H1 (cell line): ENCODE results near the gene BARHL1. TPM values are rescaled to one million over a fixed set of nuclear protein-coding genes. Genes with fewer than 3 reads are reported as not detected.

ENCODE experiments used
- CTCF ChIA-PET: fragments of 300-600 bp; sonication (Branson Sonifier 250); formaldehyde crosslinking; loops from one replicate; lab custom pipeline; 2021; ENCODE audit not compliant: partially characterized antibody; lab: Charles Lee
- POLR2A ChIA-PET: fragments of 300-600 bp; sonication (Branson Sonifier 250); formaldehyde crosslinking; loops from one replicate; lab custom pipeline; 2021; ENCODE audit warnings: inconsistent platforms; ENCODE audit not compliant: partially characterized antibody; lab: Charles Lee
- DNase-seq, 2 experiments: peaks; one replicate each; pipeline versions ENCODE4 v3.0.0 to v3.0.0-alpha.2; 2010 to 2022; ENCODE audit warnings: low spot score in 2 of 2, low read depth in 1 of 2, mixed read lengths in 1 of 2
- FAIRE-seq: peaks from 2 replicates; lab custom pipeline; 2011; peaks lifted over from hg19 to GRCh38; lab: Jason Lieb, UNC
- H2AFZ ChIP-seq: 2 replicates; pipeline ENCODE4 v1.8.1; 2012; ENCODE audit warnings: low read length, inconsistent platforms
- H2AK5ac ChIP-seq: 2 replicates; pipeline ENCODE4 v1.6.1; 2013; ENCODE audit warnings: low read depth, low read length
- H2BK120ac ChIP-seq: replicated peaks from 2 replicates; pipeline ENCODE3; 2013; ENCODE audit warnings: low read depth, low read length, inconsistent platforms
- H2BK12ac ChIP-seq: 2 replicates; pipeline ENCODE4 v1.6.1; 2013; ENCODE audit warnings: low read depth, low read length
- H2BK15ac ChIP-seq: 2 replicates; pipeline ENCODE4 v1.6.1; 2013; ENCODE audit warnings: low read length
- H2BK20ac ChIP-seq: 2 replicates; pipeline ENCODE4 v1.6.1; 2013; ENCODE audit warnings: low read length
- H2BK5ac ChIP-seq: 2 replicates; pipeline ENCODE4 v1.6.1; 2013; ENCODE audit warnings: low read depth, low read length
- H3K14ac ChIP-seq: 2 replicates; pipeline ENCODE4 v1.6.1; 2013; ENCODE audit warnings: inconsistent platforms; ENCODE audit not compliant: insufficient read length
- H3K18ac ChIP-seq: 2 replicates; pipeline ENCODE4 v1.6.1; 2013; ENCODE audit warnings: low read length; ENCODE audit errors: extremely low read depth
- H3K23ac ChIP-seq: 2 replicates; pipeline ENCODE4 v1.6.1; 2013; ENCODE audit warnings: inconsistent platforms; ENCODE audit not compliant: insufficient read length
- H3K23me2 ChIP-seq: 2 replicates; pipeline ENCODE4 v1.6.1; 2013; ENCODE audit warnings: low read depth, low read length
- H3K27ac ChIP-seq: 2 replicates; pipeline ENCODE4 v1.6.1; 2011; ENCODE audit warnings: low read depth, low read length, inconsistent platforms
- H3K27me3 ChIP-seq, 4 experiments: replicated peaks in 1 of 4; 1 replicate in 1 of 4; 2 replicates in 3 of 4; pipeline versions ENCODE4 v1.6.1 to v1.8.1; 2011 to 2013; ENCODE audit warnings: low read length in 3 of 4, mild to moderate bottlenecking in 3 of 4, inconsistent platforms in 2 of 4, mixed read lengths in 2 of 4, moderate library complexity in 1 of 4; ENCODE audit not compliant: control insufficient read depth in 3 of 4, insufficient read depth in 3 of 4; ENCODE audit errors: extremely low read depth in 1 of 4
- H3K36me3 ChIP-seq, 4 experiments: 2 replicates each; pipeline versions ENCODE4 v1.6.1 to v1.8.1; 2011 to 2013; ENCODE audit warnings: mild to moderate bottlenecking in 4 of 4, low read length in 3 of 4, moderate library complexity in 2 of 4, control low read depth in 1 of 4, inconsistent platforms in 1 of 4; ENCODE audit not compliant: insufficient read depth in 4 of 4, control insufficient read depth in 2 of 4
- H3K4ac ChIP-seq: replicated peaks from 2 replicates; pipeline ENCODE3; 2013; ENCODE audit warnings: low read length, low read depth, mixed read lengths, inconsistent platforms; ENCODE audit not compliant: insufficient read length
- H3K4me1 ChIP-seq, 4 experiments: replicated peaks in 1 of 4; 1 replicate in 1 of 4; 2 replicates in 3 of 4; pipeline versions ENCODE4 v1.6.1 to v1.8.1; 2011 to 2013; ENCODE audit warnings: low read length in 3 of 4, inconsistent platforms in 2 of 4, mixed read lengths in 1 of 4; ENCODE audit not compliant: insufficient read depth in 4 of 4, control insufficient read depth in 3 of 4
- H3K4me2 ChIP-seq, 2 experiments: 2 replicates each; pipeline versions ENCODE4 v1.6.1 to v1.8.1; 2011 to 2013; ENCODE audit warnings: low read depth in 2 of 2, low read length in 2 of 2, control low read depth in 1 of 2, inconsistent platforms in 1 of 2, mild to moderate bottlenecking in 1 of 2; ENCODE audit not compliant: insufficient read depth in 1 of 2
- H3K4me3 ChIP-seq, 4 experiments: fragments of 200-600, 300-600 bp in 1 of 4; sonication (generic), shearing (Covaris generic), sonication (Bioruptor Twin) in 1 of 4; 2 replicates each; pipeline versions ENCODE4 v1.5.1 to v1.8.1; 2011 to 2016; ENCODE audit warnings: low read length in 4 of 4, low read depth in 3 of 4, control low read depth in 2 of 4, inconsistent platforms in 2 of 4, mild to moderate bottlenecking in 2 of 4, mixed read lengths in 1 of 4, moderate library complexity in 1 of 4; ENCODE audit not compliant: insufficient read depth in 2 of 4; ENCODE audit errors: extremely low read depth in 1 of 4
- H3K56ac ChIP-seq: replicated peaks from 2 replicates; pipeline ENCODE3; 2013; ENCODE audit warnings: low read depth, mild to moderate bottlenecking, mixed read lengths, low read length, inconsistent platforms; ENCODE audit not compliant: insufficient read length
- H3K79me1 ChIP-seq: 2 replicates; pipeline ENCODE4 v1.6.1; 2013; ENCODE audit warnings: low read depth, low read length, control low read depth
- H3K79me2 ChIP-seq, 2 experiments: 2 replicates each; pipeline versions ENCODE4 v1.6.1 to v1.8.1; 2012 to 2013; ENCODE audit warnings: low read length in 2 of 2, mild to moderate bottlenecking in 2 of 2, inconsistent platforms in 1 of 2; ENCODE audit not compliant: insufficient read depth in 2 of 2, control insufficient read depth in 1 of 2
- H3K9ac ChIP-seq, 4 experiments: replicated peaks in 1 of 4; 1 replicate in 1 of 4; 2 replicates in 3 of 4; pipeline versions ENCODE4 v1.6.1 to v1.8.1; 2011 to 2013; ENCODE audit warnings: low read depth in 3 of 4, low read length in 3 of 4, control low read depth in 2 of 4, mild to moderate bottlenecking in 2 of 4, moderate library complexity in 2 of 4, inconsistent platforms in 1 of 4; ENCODE audit errors: extremely low read depth in 1 of 4
- H3K9me3 ChIP-seq, 2 experiments: 2 replicates each; pipeline versions ENCODE4 v1.6.1 to v1.8.1; 2012 to 2013; ENCODE audit warnings: mild to moderate bottlenecking in 2 of 2, moderate library complexity in 2 of 2, control low read depth in 1 of 2, inconsistent platforms in 1 of 2, low read depth in 1 of 2, low read length in 1 of 2, mixed read lengths in 1 of 2; ENCODE audit not compliant: insufficient read depth in 2 of 2
- H4K20me1 ChIP-seq, 2 experiments: replicated peaks in 1 of 2; 2 replicates each; pipeline versions ENCODE3 to v1.8.1; 2011 to 2013; ENCODE audit warnings: inconsistent platforms in 2 of 2, low read length in 2 of 2, mild to moderate bottlenecking in 1 of 2; ENCODE audit not compliant: insufficient read depth in 2 of 2, control insufficient read depth in 1 of 2
- H4K5ac ChIP-seq: 2 replicates; pipeline ENCODE4 v1.6.1; 2013; ENCODE audit warnings: low read length, low read depth, mixed read lengths, inconsistent platforms; ENCODE audit not compliant: insufficient read length
- H4K8ac ChIP-seq: 2 replicates; pipeline ENCODE4 v1.8.0; 2013; ENCODE audit warnings: mild to moderate bottlenecking, moderate library complexity, low read length, inconsistent platforms; ENCODE audit not compliant: insufficient read depth; ENCODE audit errors: extremely low read depth
- H4K91ac ChIP-seq: replicated peaks from 2 replicates; pipeline ENCODE3; 2013; ENCODE audit warnings: low read length, mixed read lengths, inconsistent platforms; ENCODE audit not compliant: insufficient read length
- ASH2L ChIP-seq: fragments of 200-600, 300-600 bp; sonication (generic); IDR thresholded peaks from one replicate; pipeline ENCODE4 v1.7.1; 2017; ENCODE audit warnings: low read length
- BCL11A ChIP-seq, 2 experiments: IDR thresholded peaks; one replicate each; pipeline ENCODE4 v1.6.1; 2011; ENCODE audit warnings: low read depth in 2 of 2, low read length in 2 of 2, mild to moderate bottlenecking in 2 of 2
- CBX5 ChIP-seq: fragments of 300-800, 300-1000 bp; sonication (generic); IDR thresholded peaks from 2 replicates; pipeline ENCODE4 v1.7.1; 2016; ENCODE audit warnings: antibody characterized with exemption, low read length, low read depth
- EP300 ChIP-seq, 2 experiments: IDR thresholded peaks; 1 replicate in 1 of 2; 2 replicates in 1 of 2; pipeline ENCODE4 v1.6.1; 2011 to 2012; ENCODE audit warnings: low read depth in 2 of 2, low read length in 2 of 2, mild to moderate bottlenecking in 2 of 2, borderline replicate concordance in 1 of 2, inconsistent platforms in 1 of 2, moderate library complexity in 1 of 2
- EZH2 ChIP-seq: fragments of 200-600 bp; sonication (generic); IDR thresholded peaks from 2 replicates; pipeline ENCODE4 v1.7.1; 2012; ENCODE audit warnings: low read depth, mild to moderate bottlenecking, moderate library complexity, low read length, inconsistent platforms; ENCODE audit not compliant: severe bottlenecking
- HDAC2 ChIP-seq, 2 experiments: fragments of 300-600 bp in 1 of 2; sonication (generic) in 1 of 2; IDR thresholded peaks; 2 replicates each; pipeline ENCODE4 v1.6.1; 2011 to 2012; ENCODE audit warnings: low read depth in 2 of 2, low read length in 2 of 2, mild to moderate bottlenecking in 2 of 2, moderate library complexity in 2 of 2, borderline replicate concordance in 1 of 2, inconsistent platforms in 1 of 2
- KDM1A ChIP-seq: fragments of 200-600, 300-600 bp; sonication (generic); IDR thresholded peaks from 2 replicates; pipeline ENCODE4 v1.7.1; 2016; ENCODE audit warnings: mild to moderate bottlenecking, low read length, borderline replicate concordance
- POLR2AphosphoS5 ChIP-seq: IDR thresholded peaks from 2 replicates; pipeline ENCODE4 v1.6.1; 2011; ENCODE audit warnings: low read depth, low read length
- TAF1 ChIP-seq: IDR thresholded peaks from 2 replicates; pipeline ENCODE4 v1.6.1; 2011; ENCODE audit warnings: mild to moderate bottlenecking, low read depth, low read length
- ZNF274 ChIP-seq: IDR thresholded peaks from 2 replicates; pipeline ENCODE4 v1.7.0; 2012; ENCODE audit warnings: low read length, borderline replicate concordance; ENCODE audit errors: extremely low read depth
- WGBS, 2 experiments: shearing (Covaris generic) in 1 of 2; methylation state at CpG; one replicate each; pipeline versions ENCODE4 v1.1.6 to v1.1.7; 2013 to 2015; ENCODE audit warnings: low lambda C conversion rate in 2 of 2, mixed read lengths in 2 of 2, inconsistent platforms in 1 of 2, low coverage in 1 of 2, missing lambda C conversion rate in 1 of 2; ENCODE audit not compliant: insufficient replicate concordance in 2 of 2, insufficient coverage in 1 of 2, insufficient read length in 1 of 2; ENCODE audit errors: extremely low coverage in 1 of 2, missing lambda C conversion rate in 1 of 2; 5-methylcytosine and 5-hydroxymethylcytosine counted together
- polyA plus RNA-seq, 7 experiments: library from polyadenylated mRNA; depleted of rRNA in 3 of 7; stranded (reverse) in 5 of 7; unstranded in 2 of 7; fragments of >200 nt in 5 of 7; fragments of 200-250 nt in 2 of 7; gene quantifications; 1 replicate in 5 of 7; 2 replicates in 1 of 7; 4 replicates in 1 of 7; pipeline versions ENCODE4 v1.2.1 to v1.2.3, GENCODE V29; 2011 to 2013; ENCODE audit warnings: missing spikeins in 2 of 7, mixed read lengths in 2 of 7
- total RNA-seq: library from RNA; stranded (reverse); fragmentation: NEBNext Ultra II Directional; extraction: Animal tissue kit (Norgen Biotek cat#: 25700); gene quantifications from 2 replicates; pipeline ENCODE4 v1.2.1, GENCODE V29; 2021

The BARHL1 gene
- total and polyA plus RNA-seq, 2 of the 8 experiments (the other 6 are each of a cell fraction or from before 2014, with no cell fraction given), result not detected

GRCh38 chr9:132590318-132591182 is 8.1 kb downstream of the BARHL1 start:
- Histone ChIP-seq H3K56ac (peak overlapping the region; percentile 38), H3K4me1 (peaks cover 3 to 62% (median 35%) of the 10 kb centered on the region in 4 experiments), H4K8ac (no peak overlapping the region; the same call in none of the 2 replicates), H4K20me1 (peaks cover 0 to 21% of the 10 kb centered on the region in 2 experiments), H4K5ac (peak overlapping the region; percentile 35), H2BK120ac (peak overlapping the region; percentile 1), H3K14ac (no peak overlapping the region), H3K23me2 (peaks cover 17% of the 10 kb centered on the region), H3K27ac (peak overlapping the region; percentile 21; the same call in 1 of the 2 replicates), H3K27me3 (peaks cover 44 to 55% (median 52%) of the 10 kb centered on the region in 4 experiments), H2BK5ac (peak overlapping the region; percentile 75; the same call in 1 of the 2 replicates), H3K4ac (peak overlapping the region; percentile 1), H3K18ac (peak overlapping the region; percentile 99), H2AK5ac (no peak overlapping the region), H2BK12ac (peak overlapping the region; percentile 68; the same call in 1 of the 2 replicates), H3K79me2 (no peaks in the 10 kb centered on the region), H2BK15ac (no peak overlapping the region), H3K23ac (no peak overlapping the region), H4K91ac (peak overlapping the region; percentile 2), H3K9ac (peak overlapping the region in 1 of 4 experiments; percentile 29; a peak in 2 of 7 replicates), H3K36me3 (peaks cover 0 to 4% (median 0%) of the 10 kb centered on the region in 4 experiments; a peak in 1 of 8 replicates), H3K9me3 (no peaks in the 10 kb centered on the region), H3K4me3 (peak overlapping the region; percentile 31 to 65 (median 45)), H3K4me2 (peak overlapping the region; percentile 86 to 89), H2BK20ac (0 out of 2 replicates have a peak overlapping the region, but pooled peaks have one; percentile 80), H3K79me1 (no peaks in the 10 kb centered on the region), H2AFZ (no peak overlapping the region)
- DNase-seq (peak in 1 of 2 experiments; percentile 75), FAIRE-seq (no peak)
- CTCF ChIA-PET, result interaction anchor here (0.7 to 0.8 kb wide), 2 partner anchors 16 to 59 kb away, joined by 3 read pairs; no protein-coding TSS in a partner anchor
- POLR2A ChIA-PET, result interaction anchor here (0.8 to 2.5 kb wide), 5 partner anchors 11 to 79 kb away, joined by 3 to 10 read pairs (median 3); partner anchors contain the start of genes DDX31 and GTF3C4
- WGBS, 2 experiments, result 2% methylated on average over 32 of the region's 73 CpGs; no CpG with 5 or more reads in 1 of the 2 experiments
- TF ChIP-seq EP300 (IDR thresholded peaks at IDR 0.05; ENCODE audit: borderline replicate concordance in 1 of 2, low read depth in 2 of 2, low read length in 2 of 2) (no peak; a peak in 1 of 3 replicates), ZNF274 (no peak), POLR2AphosphoS5 (no peak), EZH2 (peak; percentile 17), KDM1A (0 out of 2 replicates have a peak, but pooled peaks have one; percentile 12), BCL11A (IDR thresholded peaks at IDR 0.05; ENCODE audit: low read depth in 2 of 2, low read length in 2 of 2) (no peak), CBX5 (no peak), TAF1 (no peak), HDAC2 (IDR thresholded peaks at IDR 0.05; ENCODE audit: borderline replicate concordance in 1 of 2, low read depth in 2 of 2, low read length in 2 of 2) (no peak; a peak in 1 of 4 replicates), ASH2L (peak; percentile 43)
